Ishikawa (cell line): ENCODE data around the gene ACSM6.

ENCODE experiments used
- CREB1 ChIP-seq: IDR thresholded peaks from 2 replicates; pipeline ENCODE4 v1.6.1; 2012; ENCODE audit warnings: low read depth
- EP300 ChIP-seq: IDR thresholded peaks from 2 replicates; pipeline ENCODE4 v1.6.1; 2012; ENCODE audit warnings: borderline replicate concordance
- RAD21 ChIP-seq: IDR thresholded peaks from 2 replicates; pipeline ENCODE4 v1.6.1; 2012; ENCODE audit warnings: low read depth
- USF1 ChIP-seq: IDR thresholded peaks from 2 replicates; pipeline ENCODE4 v1.6.1; 2012
- TF ChIP-seq, protein P1 (sequence below): IDR thresholded peaks from 2 replicates; pipeline ENCODE4 v1.6.1; 2012

DNA sequence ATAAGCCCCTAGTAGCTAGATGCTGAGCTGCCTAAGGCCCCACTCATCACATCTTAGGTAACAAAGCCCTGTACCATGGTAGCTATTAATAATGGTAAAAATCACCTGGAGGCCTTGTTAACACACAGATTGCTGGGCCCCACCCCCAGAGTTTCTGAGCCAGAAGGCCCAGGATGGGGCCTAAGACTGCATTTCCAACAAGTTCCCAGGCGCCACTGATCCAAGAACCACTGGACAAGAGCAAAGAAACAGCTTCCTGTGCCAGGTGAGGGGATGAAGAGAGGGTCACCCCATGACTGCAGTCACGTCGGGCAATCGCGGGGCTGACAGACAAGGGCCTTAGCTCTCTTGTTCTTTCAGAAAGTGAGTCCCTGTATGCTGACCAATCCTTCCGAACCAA, 46.8 kb downstream of the ACSM6 start:
- TF ChIP-seq CREB1, result no peak
- TF ChIP-seq USF1, result no peak
- TF ChIP-seq, protein P1, sequence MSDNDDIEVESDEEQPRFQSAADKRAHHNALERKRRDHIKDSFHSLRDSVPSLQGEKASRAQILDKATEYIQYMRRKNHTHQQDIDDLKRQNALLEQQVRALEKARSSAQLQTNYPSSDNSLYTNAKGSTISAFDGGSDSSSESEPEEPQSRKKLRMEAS, result no peak
- TF ChIP-seq EP300, result no peak
- no peak for TF ChIP-seq RAD21
